Stimulated activated CD4-positive, alpha-beta T cell treated with anti-CD3 and anti-CD28 coated beads, Interleukin-1b, Interleukin-23, amount 100 ng/mL, for 1 hour (primary cell): ENCODE results near the gene GCLC.

ENCODE experiments used
- DNase-seq, 2 donors: peaks; one replicate each; pipeline ENCODE4 v3.0.0-alpha.2; 2020; ENCODE audit warnings: low read depth in 2 of 2

The GCLC gene

GRCh38 chr6:53447865-53448264 lies 97.0 kb downstream of the GCLC start:
- DNase-seq: no peak
